ENCODE data around the gene ASB4.

Gene ASB4

DNA sequence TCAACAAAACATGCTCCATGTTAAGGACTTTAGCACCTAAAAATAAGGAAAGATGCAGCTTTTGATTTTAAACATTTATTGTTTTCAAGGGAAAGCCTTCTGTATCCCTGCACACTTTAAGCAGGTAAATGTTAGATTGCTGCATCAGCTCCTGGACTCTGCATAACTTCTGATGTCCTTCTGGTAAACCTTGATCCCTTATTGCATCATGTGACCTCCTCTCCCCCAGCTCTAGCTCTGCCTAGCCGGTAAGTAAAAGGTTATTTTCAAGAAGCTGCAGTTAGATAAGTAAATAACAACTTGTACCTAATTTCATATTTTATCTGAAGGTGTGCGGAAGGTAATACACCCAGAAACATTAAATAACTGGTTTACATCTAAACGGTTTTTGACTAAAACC, 73.1 kb downstream of the ASB4 start:
- DNase-seq: no peak

DNA sequence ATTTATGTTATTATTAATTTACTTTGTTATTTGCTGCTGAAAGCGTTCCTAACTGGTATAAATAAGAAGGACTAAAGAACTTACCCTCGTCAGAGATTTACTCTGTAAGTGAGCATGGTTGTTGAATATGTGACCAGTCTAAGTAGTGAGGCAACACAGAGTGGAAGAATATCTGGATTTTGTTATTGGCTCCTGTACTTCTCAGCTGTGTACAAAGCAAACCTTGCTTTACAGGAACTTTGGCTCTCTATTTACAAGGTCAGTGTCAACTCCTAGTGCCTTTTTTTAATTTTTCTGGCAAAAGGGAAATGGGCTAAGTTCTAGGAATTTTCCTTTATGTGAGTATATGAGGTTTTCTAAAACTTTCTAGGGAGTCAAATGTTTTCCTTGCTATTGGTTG, 74.9 kb downstream of the ASB4 start:
- no peak for DNase-seq

DNA sequence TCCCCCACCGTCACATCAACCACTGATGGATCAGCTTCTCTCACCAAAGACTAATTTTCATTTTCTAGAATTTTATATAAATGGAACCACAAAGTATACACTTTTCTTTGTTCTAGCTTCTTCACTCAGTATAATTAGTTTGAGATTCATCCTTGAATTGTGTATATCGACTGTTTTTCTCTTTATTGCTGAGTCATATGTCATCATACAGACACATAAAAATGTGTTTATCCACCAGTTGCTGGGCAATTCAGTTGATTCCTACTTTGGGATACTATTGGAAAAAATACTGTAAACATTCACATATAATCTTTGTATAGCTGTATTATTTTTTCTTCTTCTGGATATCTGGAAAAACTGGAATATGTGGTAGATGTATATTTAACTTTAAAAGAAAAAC, 84.0 kb downstream of the ASB4 start:
- DNase-seq: no peak

DNA sequence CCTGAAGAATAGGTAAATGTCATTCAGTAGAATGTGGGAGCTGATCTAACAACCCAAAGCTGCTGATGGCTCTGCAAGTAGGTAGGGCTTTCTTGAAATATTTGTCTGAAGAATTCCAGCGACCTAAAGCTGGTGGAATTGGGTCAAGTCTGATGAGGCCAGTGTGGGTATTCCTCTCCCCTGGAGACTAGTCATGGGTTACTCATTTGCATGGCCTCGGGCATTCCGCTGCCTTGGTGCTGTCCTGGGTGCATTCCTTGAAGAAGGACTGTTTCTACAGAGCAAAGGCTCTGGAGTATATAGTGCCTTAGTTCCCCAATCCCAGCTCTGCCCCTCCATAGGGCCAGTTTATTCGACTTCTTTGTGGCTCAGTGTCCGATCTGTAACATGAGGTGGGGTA, 91.4 kb downstream of the ASB4 start:
- no peak for DNase-seq

DNA sequence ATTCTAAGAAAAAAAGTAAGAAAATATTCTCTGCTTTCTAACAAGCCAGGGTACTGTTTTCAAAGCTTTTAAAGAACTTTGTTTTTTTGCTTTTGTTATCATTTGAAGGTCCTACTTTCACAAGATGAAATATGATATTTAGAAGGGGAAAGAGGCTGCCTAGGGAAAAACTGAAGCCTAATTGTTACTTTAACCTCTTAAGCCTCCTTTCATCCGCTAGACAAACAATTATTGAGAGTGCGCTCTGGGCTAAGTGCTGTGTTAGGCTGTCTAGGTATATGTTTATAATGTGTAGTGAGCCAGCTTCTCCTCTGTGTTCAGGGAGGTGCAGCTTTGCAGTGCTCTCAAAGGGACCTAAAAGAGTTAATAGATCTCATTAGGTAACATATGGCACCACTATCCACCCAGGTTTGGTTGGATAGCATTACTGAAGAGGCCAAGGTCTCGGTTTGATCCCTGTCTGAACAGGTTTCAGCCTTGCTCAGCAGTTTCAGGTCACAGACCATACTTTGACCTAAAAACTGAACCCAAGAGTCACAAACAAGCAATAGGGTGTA, 92.6 kb downstream of the ASB4 start:
- DNase-seq: no peak

DNA sequence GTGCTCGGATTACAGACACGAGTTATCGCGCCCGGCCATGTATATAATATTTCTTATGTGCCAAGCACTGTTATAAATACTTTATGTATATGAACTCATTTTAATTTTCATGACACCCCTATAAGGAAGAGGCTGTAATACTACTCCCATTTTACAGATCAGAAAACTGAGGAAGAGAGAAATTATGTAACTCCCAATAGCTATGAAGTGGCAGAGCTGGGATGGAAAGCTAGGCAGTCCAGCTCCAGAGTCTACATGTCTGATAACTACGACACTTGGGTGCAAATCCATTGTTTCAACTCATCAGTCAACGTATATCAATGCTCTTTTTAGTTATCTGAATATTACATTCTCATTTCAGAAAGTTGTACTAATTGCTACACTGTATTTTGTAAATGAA, 93.6 kb downstream of the ASB4 start:
- DNase-seq: no peak

DNA sequence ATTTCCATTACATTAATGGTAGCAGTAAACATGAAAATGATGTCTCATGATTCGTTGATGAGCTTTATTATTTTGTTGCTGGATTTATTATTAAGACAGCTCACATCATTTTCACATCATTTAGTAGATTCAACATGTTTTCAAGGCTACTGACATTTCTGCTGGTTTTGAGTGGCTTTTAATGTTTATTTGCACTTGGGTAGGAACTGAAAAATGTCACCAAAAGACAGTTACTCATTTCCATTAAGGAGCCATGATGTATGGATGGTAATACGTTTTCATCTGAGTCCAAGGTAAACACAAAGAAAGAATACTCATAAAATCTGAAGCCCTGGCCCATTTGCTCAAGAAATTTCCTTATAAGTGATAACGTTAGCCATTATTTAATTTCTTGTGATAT, 95.7 kb downstream of the ASB4 start:
- no peak for DNase-seq

DNA sequence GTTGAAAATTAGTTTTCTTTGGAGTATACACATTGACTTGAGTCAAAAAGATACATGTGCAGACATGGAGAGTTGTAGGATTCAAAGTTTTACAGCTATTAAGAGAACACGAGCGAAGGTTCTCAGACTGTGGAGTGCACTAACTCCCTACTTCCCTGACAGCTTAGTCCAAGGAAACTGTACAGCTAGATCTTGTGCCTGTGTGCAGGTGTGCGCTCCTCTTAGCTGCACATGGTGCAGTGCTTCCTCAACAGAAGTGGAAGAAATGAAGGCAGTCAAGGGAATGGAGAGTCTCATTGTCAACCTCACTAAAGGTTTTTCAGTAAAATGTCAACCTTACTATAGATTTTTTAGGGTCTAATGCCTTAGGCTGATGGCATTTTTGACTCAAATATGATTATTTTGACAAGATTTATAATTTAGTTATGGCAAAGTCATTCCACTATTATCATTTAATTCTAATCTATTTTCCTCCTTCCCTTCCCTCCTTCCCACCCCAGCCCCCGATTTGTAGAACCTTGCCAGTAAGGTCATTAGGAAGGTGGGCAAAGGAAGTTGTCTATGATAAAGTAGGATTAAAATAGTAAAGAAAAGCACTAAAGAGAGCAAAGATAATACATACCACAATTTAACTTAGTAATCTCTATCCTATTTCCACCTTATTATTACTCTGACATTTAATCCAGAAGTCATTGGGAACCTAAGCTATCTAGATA, 97.0 kb downstream of the ASB4 start:
- DNase-seq: no peak

DNA sequence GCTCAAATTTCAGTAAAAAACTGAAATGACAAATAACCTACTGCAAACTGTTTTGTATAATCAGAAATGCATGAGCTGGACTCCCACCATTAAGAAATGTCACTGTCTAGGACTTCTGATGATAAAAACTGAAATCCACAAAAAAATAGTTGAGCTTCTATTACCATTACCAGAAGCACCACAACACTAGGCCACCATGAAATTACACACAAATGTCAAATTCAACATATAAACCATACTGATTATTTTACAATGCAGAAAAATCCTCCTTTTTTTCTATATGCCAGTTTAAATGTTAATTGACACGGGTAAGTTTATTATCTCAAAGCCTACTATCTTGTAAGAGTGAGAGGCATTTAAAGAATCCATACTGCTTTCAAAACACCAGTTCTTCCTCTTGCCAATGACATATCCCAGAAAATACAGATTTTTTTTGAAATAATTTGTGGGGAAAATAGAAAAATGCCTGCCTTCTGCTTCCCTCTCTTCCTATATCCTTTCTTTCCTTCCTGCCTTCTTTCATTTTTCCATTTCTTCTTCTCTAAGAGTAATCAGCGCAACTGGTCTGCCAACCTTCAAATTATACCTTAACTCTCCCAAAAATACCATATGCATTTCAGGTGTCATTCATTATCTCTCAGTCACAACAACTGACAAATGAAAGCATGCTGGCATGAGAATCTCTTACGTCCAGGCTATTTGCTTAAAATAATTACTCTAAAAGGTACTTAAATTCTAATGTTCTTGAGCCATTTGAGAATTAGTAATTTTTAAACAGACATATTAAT, 98.3 kb downstream of the ASB4 start:
- DNase-seq: no peak

DNA sequence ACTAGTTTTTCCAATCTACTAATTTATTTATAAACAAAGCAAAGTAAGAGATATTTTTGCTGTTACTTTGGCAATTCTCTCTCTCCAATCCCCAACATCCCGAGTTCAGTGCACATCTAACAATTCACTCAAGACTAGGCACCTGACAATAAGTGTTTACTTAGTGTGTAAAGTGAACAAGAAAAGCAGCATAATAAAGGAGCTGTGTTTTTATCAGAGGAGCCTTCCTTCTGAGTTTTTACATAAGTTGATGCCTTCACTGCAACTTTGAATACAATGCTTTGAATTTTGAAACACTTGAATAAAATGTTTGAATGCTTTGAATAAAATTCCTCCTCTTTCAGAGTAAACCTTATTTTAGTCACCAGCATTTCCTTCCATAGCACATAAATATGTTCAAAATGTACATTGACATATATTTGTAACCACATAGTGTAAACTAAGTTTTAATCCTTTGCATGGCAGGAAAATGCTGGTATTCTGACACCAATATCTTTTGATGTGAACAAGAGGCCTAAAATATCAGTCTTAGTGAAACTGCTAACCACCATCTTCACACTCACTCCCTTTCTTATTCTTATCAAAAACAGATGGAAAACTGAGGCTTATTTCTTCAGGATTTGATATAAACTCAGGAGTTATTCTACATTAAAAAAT, 99.2 kb downstream of the ASB4 start:
- DNase-seq: no peak

DNA sequence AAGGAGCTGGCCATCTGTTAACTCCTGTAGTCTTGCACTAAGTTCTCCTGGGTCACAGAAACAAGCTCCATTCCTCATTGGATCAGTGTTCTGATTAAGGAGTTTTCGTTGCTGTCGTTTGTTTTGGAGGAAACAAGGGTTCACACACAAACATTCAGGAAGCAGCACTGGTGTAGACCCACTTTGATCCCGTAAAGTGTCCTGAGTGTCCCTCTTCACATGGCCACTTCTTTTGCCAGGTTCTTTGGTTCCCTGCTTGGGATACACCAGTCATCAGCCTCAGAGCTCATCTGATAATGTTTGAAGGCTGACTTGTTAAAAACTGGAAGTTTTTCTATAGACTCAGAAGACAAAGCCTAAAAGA, 99.7 kb downstream of the ASB4 start:
- DNase-seq: no peak

DNA sequence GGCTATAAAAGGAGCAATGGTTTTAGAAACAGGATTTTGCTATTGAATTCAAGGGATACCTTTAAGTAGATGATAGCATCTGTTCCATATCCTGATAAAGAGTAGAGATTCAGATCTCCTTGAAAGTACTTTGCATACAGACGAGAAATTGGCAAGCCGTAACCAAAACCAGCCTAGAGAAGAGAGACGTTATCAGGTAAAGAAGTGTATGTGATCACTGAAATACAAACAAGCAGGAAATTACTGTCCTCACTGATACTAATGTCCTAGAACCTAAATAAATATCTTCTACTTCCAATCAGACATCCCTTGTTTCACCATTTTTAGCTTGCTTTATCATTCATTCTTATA, 101.2 kb downstream of the ASB4 start:
- no peak for DNase-seq

DNA sequence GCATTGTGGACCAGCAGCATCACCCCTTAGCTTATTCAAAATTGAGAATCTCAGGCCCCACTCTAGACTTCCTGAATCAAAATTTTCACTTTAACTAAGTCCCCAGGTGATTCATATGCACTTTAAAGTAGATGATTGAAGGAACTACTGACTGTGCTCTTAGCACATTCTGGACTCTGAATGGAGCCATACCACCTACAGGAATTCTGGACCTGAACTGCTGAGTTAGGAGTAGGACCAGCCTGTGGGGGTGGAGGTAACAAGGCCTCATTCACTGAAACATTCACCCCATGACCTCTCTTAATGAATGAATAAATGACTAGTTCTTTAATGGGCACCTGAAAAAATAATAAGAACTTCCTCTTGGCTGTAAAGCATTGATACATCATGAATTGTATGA, 103.3 kb downstream of the ASB4 start:
- DNase-seq: no peak

DNA sequence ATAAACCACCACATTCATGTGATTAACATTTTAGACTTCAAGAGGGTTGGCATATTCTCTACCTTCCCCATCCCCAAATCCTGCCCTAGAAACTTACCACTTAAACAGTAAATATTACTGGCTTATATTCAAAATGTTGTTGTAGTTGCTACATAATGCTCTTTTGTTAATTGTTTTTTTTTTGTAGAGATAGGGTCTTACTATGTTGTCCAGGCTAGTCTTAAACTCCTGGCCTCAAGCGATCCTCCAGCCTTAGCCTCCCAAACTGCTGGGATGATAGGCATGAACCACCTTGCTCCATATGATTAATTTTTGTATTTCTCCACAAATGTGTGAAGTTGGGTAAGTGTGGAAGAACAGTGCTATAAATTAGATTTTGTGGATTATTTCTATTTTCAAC, 104.0 kb downstream of the ASB4 start:
- DNase-seq: no peak

Measured in activated CD4-positive, alpha-beta T cell treated with anti-CD3 and anti-CD28 coated beads for 1 hour (primary cell).